PC-9 (cell line): Measurements from ENCODE around the gene PAX7.

ENCODE experiments used
- CTCF ChIP-seq: fragments of 200-600 bp; sonication (generic); conservative IDR thresholded peaks from 2 replicates; pipeline ENCODE4 v1.6.1; 2017; ENCODE audit warnings: mixed run types, antibody characterized with exemption, mild to moderate bottlenecking, moderate library complexity
- EZH2 ChIP-seq: fragments of 200-600 bp; sonication (generic); IDR thresholded peaks from 2 replicates; pipeline ENCODE4 v1.8.0; 2017; ENCODE audit warnings: antibody characterized with exemption, low read depth

GRCh38 chr1:18711536-18712251 is 81.0 kb downstream of the PAX7 start:
- TF ChIP-seq CTCF (no peak), EZH2 (no peak)
